Measurements from ENCODE around the gene PPDPF. TPM values are rescaled to one million over a fixed set of nuclear protein-coding genes. Genes with fewer than 3 reads are reported as not detected.

The PPDPF gene
- total and polyA plus RNA-seq, 2 donors (not counting 3 experiments of a cell fraction or from before 2014, with no cell fraction given), result 52.2 to 219 TPM

DNA sequence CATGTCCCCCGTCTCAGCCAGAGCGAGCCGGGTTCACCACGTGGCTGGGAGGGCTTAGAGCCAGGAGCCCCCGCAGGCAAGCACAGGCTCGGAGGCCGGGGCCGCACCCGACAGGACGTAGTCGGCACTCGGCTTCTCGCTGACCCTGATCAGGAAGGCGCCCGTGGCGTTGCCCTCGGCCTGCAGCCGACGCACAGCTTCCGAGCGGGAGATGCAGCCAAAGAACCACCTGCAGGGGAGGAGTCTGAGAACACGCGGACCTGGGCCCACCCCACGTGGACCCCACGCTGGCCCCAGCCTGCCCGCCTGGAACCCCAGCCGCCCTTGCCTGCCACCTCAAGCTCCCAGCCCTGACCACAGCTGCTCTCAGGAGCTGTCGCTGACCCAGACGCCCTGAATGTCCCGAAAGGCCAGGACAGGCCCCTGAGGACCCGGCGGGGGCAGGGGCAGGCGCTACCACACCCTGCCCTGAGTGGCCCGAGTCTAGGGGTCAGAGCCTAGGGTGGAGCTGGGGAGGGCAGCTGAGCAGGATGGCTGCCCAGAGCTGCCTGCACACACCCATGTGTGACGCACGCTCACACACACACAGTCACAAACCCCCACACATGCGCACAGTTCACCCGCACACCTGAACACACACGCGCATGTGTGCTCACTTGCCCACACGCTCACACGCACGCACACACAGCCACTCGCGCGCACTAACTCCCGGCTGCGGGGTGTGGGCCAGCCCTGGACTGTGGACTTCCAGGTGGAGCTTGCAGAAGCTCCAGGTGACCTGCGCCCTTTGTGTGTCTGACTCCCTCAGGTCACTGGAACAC is 14.5 kb downstream of the PPDPF start:
- DNase-seq (ENCODE audit: low read depth, low spot score) (no peak), FAIRE-seq (no peak)
- TF ChIP-seq MYC (IDR thresholded peaks at IDR 0.05; ENCODE audit: low read depth, low read length), result no peak
- peak; percentile 39 for TF ChIP-seq EZH2 (IDR thresholded peaks at IDR 0.05; ENCODE audit: borderline replicate concordance, low read depth, low read length, severe bottlenecking)
- no peak overlapping the region for H2AFZ ChIP-seq (ENCODE audit: low read depth, low read length)
- no peak overlapping the region for H3K9ac ChIP-seq (replicated peaks; ENCODE audit: extremely low read depth, insufficient read depth, low read length)
- dilution Hi-C loops (cut with MboI; ENCODE audit: extremely low pct_ligation_motif_present, low sequenced_read_pairs) (no loop called here), intact Hi-C loops (cut with micrococcal nuclease) (no loop called here)
- H3K9me3 ChIP-seq (replicated peaks; ENCODE audit: control insufficient read depth, insufficient read depth, low read length), result no peaks in the 10 kb centered on the region
- no peak overlapping the region for H3K4me2 ChIP-seq (ENCODE audit: insufficient read depth, low read length)
- no peaks in the 10 kb centered on the region for H4K20me1 ChIP-seq (replicated peaks; ENCODE audit: control insufficient read depth, extremely low read depth, insufficient read depth, low read length)
- ChIA-PET CTCF (interaction anchor here (0.9 to 5.7 kb wide), 3 partner anchors 38 to 440 kb away, joined by 4 to 89 read pairs (median 30); no protein-coding TSS in a partner anchor), POLR2A (no interaction called here)
- no TSS peak for BruUV-seq (replicated peaks)
- H3K79me2 ChIP-seq (ENCODE audit: control insufficient read depth, insufficient read depth, low read length), result no peaks in the 10 kb centered on the region
- H3K36me3 ChIP-seq (ENCODE audit: control insufficient read depth in 2 of 2, extremely low read depth in 1 of 2, insufficient read depth in 2 of 2, low read length in 2 of 2), result no peaks in the 10 kb centered on the region
- H3K27me3 ChIP-seq (ENCODE audit: control insufficient read depth in 2 of 2, insufficient read depth in 2 of 2, low read length in 2 of 2), result no peaks in the 10 kb centered on the region
- no peak overlapping the region for H3K4me3 ChIP-seq (replicated peaks in 1 of 3; ENCODE audit: insufficient read depth in 1 of 3, low read depth in 1 of 3, low read length in 3 of 3)
- H3K4me1 ChIP-seq (ENCODE audit: control insufficient read depth, extremely low read depth, insufficient read depth, low read length), result no peaks in the 10 kb centered on the region
- H3K9me1 ChIP-seq (replicated peaks; ENCODE audit: control insufficient read depth, extremely low read depth, insufficient read depth, low read length), result no peaks in the 10 kb centered on the region
- H3K27ac ChIP-seq (ENCODE audit: insufficient read depth, low read depth, low read length), result no peak overlapping the region

- CTCF ChIA-PET, result interaction anchor here (0.8 to 5.7 kb wide), 4 partner anchors 15 to 438 kb away, joined by 3 to 89 read pairs (median 18); partner anchors contain the start of genes PPDPF and TNFRSF6B
- FAIRE-seq, result no peak
- Histone ChIP-seq H3K27me3 (ENCODE audit: control insufficient read depth in 2 of 2, insufficient read depth in 2 of 2, low read length in 2 of 2) (no peaks in the 10 kb centered on the region), H4K20me1 (replicated peaks; ENCODE audit: control insufficient read depth, extremely low read depth, insufficient read depth, low read length) (no peaks in the 10 kb centered on the region), H3K4me3 (replicated peaks in 1 of 3; ENCODE audit: insufficient read depth in 1 of 3, low read depth in 1 of 3, low read length in 3 of 3) (no peak overlapping the region), H3K9me3 (replicated peaks; ENCODE audit: control insufficient read depth, insufficient read depth, low read length) (no peaks in the 10 kb centered on the region), H3K79me2 (ENCODE audit: control insufficient read depth, insufficient read depth, low read length) (no peaks in the 10 kb centered on the region), H3K9ac (replicated peaks; ENCODE audit: extremely low read depth, insufficient read depth, low read length) (no peak overlapping the region), H3K9me1 (replicated peaks; ENCODE audit: control insufficient read depth, extremely low read depth, insufficient read depth, low read length) (no peaks in the 10 kb centered on the region), H2AFZ (ENCODE audit: low read depth, low read length) (no peak overlapping the region), H3K27ac (ENCODE audit: insufficient read depth, low read depth, low read length) (no peak overlapping the region), H3K4me2 (ENCODE audit: insufficient read depth, low read length) (no peak overlapping the region), H3K4me1 (ENCODE audit: control insufficient read depth, extremely low read depth, insufficient read depth, low read length) (no peaks in the 10 kb centered on the region), H3K36me3 (ENCODE audit: control insufficient read depth in 2 of 2, extremely low read depth in 1 of 2, insufficient read depth in 2 of 2, low read length in 2 of 2) (no peaks in the 10 kb centered on the region)
- dilution Hi-C loops (cut with MboI; ENCODE audit: extremely low pct_ligation_motif_present, low sequenced_read_pairs) (no loop called here), intact Hi-C loops (cut with micrococcal nuclease) (no loop called here)
- POLR2A ChIA-PET, result interaction anchor here (0.8 kb wide), 1 partner anchor 12 kb away, joined by 3 read pairs; no protein-coding TSS in a partner anchor
- TF ChIP-seq FOS (IDR thresholded peaks at IDR 0.05; ENCODE audit: borderline replicate concordance, insufficient read depth, low read length), result no peak
- no peak for TF ChIP-seq MYC (IDR thresholded peaks at IDR 0.05; ENCODE audit: low read depth, low read length)
- no TSS peak for BruUV-seq (replicated peaks)
- DNase-seq (ENCODE audit: low read depth, low spot score), result no peak
Measured at GRCh38 chr20:63536241-63536977, 15.8 kb downstream of the PPDPF start.
